GM18858 (cell line): ENCODE data around the gene FECH.
"Not testable (repeated sequence)": the region's sequence is repeated elsewhere in the genome, so short reads cannot be mapped to it uniquely, and the experiment has no call there.

Source experiments
- ATAC-seq: cut with Tn5 transposase; IDR thresholded peaks from one replicate; pipeline ENCODE4 v1.9.1; 2021; ENCODE audit not compliant: unreplicated experiment

The FECH gene

DNA sequence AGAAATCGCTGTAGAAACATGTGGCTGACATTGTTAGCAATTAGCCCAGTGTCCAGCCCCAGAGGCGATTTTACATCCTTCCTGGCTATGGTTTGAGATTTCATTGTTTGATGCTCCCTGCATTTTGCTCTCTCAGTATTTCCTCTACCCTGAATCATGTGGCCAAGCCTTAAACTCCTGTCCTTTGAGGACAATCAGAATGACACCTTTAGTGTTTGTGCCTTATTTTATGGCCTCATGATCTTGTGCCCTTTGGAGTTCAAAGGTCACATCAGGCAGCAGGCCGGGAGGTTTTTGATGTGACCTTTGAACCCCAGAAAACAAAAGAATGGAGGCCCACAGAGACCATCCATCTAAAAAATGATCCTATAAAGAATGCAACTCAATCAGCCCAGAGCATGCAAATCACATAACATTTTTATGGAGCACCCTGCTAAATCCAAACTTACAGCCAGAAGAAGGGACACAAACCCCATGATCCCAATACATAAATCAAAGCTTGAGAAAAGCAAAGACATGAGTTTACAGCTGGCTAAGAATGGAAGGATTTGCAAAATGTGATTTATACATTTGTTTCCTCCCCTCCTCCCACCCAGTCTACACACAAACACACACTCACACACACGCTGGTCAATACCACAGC, 52.5 kb downstream of the FECH start:
- no peak for ATAC-seq

DNA sequence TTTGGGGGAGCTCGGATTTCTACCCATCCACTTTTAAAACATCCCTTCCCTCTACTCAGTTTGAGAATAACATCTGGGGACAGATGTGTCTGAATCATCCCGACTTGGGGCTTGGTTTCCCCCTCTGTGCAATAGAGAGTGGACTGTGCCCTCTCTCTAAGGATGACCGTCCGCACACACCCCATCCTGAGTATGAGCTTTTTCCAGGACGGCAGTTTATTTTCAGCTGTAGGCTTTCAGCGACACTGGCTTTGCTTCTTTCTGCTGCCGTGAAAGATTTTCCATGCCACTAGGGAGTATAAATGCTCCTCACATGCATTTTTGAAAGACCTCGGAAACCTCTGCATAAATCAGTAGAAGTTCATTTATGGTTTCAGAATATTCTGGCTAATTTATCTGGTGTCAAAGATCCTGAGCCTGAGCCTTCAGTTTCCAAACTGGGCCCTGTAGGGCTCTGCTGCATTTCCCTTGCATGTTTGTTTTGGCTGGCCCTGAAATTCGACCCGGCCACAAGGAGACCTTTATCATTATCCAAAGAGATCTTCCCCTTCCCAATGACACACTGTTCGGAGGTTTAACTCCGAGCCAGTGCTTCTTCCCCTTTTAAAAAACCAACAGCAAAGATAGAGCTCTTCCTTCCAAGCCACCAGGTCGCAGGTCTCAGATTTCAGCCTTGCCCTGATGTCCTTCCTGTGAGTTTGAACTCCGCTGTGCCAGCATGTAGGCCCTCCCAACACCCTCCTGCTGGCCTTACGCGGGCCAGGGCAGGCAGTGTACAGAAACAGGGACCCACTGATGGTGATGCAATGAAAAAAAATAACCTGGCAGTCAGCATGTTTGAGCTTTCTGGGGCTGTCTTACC, 53.3 kb downstream of the FECH start:
- no peak for ATAC-seq

DNA sequence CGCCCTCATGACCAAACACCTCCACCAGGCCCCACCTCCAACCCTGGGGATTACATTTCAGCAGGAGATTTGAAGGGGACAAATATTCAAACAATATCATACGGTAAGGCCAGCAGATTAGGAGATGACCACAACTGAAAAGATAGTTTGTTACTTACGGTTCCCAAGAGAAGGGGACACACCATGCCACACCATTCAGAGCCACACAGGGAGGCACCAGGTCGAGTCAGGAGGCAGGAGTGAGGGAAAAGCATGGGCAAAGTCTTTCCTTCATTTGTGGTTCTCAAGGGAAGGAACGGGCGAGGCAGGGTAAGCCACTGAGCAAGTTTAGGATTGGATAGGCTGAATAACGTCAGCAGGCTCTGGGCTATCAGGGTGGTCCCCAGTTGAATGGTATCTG, 57.4 kb downstream of the FECH start:
- ATAC-seq: no peak

DNA sequence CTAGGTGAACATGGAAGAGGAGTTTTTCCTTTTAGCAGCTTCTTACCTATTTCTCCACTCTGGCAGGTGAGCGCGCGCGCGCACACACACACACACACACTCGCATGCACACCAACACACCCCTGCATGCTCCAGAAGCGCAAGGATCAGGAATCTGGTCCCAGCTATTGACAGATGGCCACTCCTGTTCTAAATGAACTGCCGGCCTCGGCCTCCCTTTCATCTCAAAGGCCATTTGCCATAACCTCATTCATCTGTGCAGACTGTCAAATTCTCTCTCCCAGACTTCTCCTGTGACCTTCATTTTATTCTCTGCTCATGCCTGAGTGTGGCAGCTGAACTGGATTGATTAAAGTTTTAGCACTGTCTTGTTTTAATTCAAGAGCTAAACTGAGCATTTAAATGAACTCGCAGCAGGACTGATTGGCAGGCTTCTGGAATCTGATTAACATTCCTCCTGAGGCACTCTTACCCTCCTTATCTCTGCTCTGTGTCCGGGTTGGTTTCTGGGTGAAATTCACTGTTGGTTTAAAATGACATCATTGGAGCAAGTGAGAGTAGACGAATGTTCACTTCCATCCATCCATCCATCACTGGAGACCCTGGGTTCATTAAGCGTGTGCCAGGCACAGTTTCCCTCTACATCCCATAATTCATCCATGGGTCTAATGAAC, 58.8 kb downstream of the FECH start:
- no peak for ATAC-seq

DNA sequence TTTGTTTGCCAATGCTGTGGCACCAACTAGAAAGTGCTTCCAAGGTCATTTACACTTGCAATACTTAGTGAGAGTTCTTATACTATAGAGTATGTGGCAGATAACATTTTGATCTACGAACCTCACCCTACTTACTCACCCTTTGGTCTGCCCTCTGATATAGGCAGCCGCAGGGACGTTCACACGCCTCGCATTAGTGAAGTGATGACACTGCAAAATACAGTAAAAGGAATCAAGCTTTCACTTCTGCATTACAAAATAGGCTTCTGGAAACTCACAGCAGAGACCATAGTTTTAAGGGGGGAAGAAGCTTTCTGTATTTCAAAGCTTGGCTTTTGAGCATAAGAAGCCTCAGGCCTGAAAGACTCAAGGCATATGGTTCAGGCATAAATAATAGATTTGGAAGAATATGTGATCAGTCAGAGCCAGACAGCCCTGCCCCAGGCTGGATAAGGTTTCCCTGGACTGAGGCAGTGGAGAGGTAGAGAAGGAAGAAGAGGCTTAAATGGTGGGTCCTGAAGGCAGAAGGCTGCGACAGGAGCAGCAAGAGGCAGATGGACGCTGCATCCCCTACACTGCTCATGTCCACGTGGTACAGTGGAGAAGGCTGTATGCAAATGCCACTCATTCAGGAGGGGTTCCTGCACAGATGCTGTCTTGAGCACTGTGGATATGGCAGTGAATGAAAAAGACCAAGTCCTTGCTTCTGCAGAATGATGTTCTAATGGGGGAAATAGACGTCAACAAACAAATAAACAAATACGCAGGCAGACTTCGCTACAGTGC, 63.1 kb downstream of the FECH start:
- no peak for ATAC-seq

DNA sequence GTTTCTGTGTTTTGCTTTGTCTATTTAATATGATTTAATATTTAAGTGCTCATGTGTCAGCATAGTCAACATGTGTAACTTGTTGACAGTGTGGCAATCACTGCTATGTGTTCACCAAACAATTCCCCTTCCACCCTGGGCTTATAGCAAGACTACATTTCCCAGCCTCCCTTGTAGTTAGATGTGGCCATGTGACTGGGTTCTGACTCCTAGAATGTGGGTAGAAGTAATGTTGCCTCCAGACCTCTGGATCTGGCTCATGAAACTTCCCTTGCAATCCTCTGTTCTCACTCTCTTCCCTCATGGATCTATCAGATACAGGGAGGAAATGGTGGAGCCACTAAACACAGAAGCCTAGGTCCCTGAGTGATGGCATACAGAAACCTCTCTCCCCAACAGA, 64.2 kb downstream of the FECH start:
- ATAC-seq: not testable (repeated sequence)

DNA sequence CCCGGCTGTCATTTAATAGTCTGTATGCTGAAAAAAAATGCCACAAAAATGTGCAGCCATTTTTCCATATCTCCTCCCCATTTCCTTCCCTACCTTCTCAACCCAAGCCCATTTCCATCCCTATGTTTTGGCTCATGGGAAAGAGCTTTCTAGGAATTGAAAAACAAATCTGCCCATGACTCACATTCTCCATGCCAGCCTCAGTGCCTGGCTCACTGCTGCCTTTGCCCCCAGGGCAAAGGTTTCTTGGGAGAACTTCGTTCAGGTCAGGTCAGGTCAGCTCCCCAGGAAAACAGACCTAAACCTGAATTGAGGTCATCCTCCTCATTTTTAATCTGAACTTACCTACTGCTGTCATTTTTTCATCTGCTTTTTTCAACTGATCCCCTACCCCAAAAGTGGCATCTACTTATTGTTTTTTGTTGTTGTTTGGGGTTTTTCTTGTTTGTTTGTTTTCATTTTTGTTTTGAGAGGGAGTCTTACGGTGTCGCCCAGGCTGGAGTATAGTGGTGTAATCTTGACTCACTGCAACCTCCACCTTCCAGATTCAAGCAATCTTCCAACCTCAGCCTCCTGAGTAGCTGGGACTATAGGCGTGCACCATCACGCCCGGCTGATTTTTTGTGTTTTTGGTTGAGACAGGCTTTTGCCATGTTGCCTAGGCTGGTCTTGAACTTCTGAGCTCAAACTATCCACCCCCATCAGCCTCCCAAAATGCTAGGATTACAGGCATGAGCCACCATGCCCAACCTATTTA, 66.7 kb downstream of the FECH start:
- no peak for ATAC-seq

DNA sequence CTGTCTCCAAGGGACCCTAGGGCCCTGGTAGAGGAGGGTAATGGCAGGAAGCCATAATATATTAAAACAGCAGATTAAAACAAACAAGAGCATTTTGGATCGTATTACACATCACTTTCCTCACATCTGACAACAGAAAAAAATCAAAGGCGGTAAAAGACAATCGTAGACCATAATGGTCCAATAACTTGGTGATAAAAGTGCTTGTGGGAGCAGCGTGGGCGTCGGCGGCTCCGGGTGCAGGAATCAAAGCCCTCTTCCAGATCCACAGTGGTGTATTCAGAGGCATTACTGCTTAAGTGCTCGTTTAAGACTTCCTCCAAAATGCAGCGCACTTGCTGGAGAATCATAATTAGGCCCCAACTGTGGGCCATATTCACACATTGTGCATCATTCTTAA, 68.0 kb downstream of the FECH start:
- no peak for ATAC-seq

DNA sequence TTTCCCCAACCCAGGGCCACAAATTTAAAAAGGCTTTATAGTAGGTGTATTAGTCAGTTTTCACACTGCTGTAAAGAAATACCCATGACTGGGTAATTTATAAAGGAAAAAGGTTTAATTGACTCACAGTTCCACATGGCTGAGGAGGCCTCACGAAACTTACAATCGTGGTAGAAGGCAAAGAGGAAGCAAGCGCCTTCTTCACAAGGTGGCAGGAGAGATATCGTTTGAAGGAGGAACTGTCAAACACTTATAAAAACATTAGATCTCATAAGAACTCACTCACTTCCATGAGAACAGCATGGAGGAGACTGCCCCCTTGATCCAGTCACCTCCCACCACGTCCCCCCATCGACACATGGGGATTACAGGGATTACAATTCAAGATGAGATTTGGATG, 70.4 kb downstream of the FECH start:
- ATAC-seq: no peak

DNA sequence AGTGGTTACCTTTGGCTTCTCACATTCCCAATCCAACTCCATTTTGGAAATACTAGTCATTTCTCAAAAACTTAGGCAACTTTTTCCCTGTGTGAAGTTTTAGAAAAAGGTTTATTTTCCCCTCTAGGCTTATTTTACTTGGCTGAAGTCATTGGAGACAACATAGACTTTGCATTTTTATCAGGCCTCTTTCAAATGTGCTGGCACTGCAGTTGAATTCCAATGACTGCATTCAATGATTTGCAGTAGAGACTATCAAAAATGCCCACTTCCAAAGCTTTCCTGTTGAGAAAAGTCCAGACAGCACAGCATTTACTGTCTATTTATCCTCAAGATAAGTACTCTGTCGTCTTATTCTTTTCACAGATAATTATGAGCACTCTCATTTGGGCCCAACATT, 81.3 kb downstream of the FECH start:
- ATAC-seq: no peak

DNA sequence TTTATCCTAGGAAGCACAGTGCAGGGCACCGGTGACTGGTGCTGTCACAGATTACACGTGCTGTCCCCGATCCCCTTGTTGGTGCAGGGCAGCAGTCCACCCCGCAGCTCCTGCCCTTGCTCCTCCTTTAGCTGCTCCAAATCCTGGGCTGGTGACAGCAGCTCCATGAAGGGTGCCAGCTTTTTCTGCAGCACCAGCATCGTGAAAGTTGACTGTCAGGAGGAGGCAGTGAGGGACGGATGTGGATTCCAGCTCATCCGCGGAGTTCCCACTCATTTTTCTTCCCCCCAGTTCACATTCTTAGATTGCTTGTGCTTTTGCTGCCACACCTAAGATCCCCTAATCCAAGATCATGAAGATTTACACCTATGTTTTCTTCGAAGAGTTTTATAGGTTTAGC, 83.9 kb downstream of the FECH start:
- ATAC-seq: no peak

DNA sequence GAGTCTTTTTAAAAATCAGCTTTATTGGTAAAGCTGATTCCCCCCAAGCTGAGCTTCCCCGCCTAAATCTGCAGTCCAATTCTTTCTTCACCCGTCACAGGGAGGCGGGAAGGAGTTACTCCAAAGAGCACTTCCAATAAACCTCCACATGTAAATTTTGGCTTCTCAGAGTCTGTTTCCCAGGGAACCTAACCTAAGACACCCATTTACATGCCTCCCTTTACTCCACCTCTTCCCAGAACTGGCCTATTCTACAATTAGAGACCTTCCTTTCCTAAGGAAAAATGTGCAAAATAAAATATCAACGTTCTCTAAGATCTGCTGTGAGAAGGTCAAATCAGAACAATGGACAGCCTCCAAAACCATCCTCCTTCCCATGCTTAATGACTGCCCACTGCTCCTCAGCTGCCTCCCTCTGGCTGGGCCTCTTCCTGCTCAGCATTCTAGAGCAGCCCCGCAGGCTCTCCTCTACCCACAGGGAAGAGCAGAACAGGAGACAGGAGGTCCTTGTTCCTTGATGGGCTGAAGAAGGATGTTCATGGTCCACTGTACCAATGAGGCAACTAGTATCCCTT, 87.7 kb downstream of the FECH start:
- no peak for ATAC-seq
